ENCODE measurements around the gene USP17L20.
"Not testable (repeated sequence)": the region's sequence is repeated elsewhere in the genome, so short reads cannot be mapped to it uniquely, and the experiment has no call there.

GRCh38 chr4:9257824-9258223, at the start of gene USP17L20:
- not testable (repeated sequence) for TF ChIP-seq EP300, POLR2A, POLR2AphosphoS5 (IDR thresholded peaks at IDR 0.05)

All from suprapubic skin (tissue), 4 donors.